Liver (tissue), 9 donors: Measurements from ENCODE around the gene POP4. TPM values are rescaled to one million over a fixed set of nuclear protein-coding genes. Genes with fewer than 3 reads are reported as not detected.

Source experiments
- DNase-seq: peaks from one replicate; pipeline ENCODE4 v3.0.0-alpha.2; 2017; ENCODE audit warnings: low spot score
- H3K27ac ChIP-seq, 2 donors: one replicate each; pipeline ENCODE4 v1.7.0; 2013; ENCODE audit warnings: inconsistent platforms in 2 of 2, low read length in 2 of 2, control low read depth in 1 of 2, low read depth in 1 of 2, mild to moderate bottlenecking in 1 of 2
- H3K27me3 ChIP-seq, 4 donors: one replicate each; pipeline versions ENCODE4 v1.6.1 to v1.7.0; 2013; ENCODE audit warnings: low read length in 3 of 4, inconsistent platforms in 1 of 4, mild to moderate bottlenecking in 1 of 4, moderate library complexity in 1 of 4; ENCODE audit not compliant: control insufficient read depth in 4 of 4, insufficient read depth in 4 of 4
- H3K36me3 ChIP-seq, 4 donors: one replicate each; pipeline versions ENCODE4 v1.6.1 to v1.7.0; 2013; ENCODE audit warnings: low read length in 3 of 4, mild to moderate bottlenecking in 3 of 4, low read depth in 1 of 4, moderate library complexity in 1 of 4; ENCODE audit not compliant: control insufficient read depth in 4 of 4, insufficient read depth in 3 of 4
- H3K4me1 ChIP-seq, 4 donors: one replicate each; pipeline versions ENCODE4 v1.6.1 to v1.7.0; 2013; ENCODE audit warnings: low read length in 3 of 4, mild to moderate bottlenecking in 3 of 4, moderate library complexity in 1 of 4; ENCODE audit not compliant: control insufficient read depth in 4 of 4, insufficient read depth in 4 of 4
- H3K4me3 ChIP-seq, 3 donors: one replicate each; pipeline versions ENCODE4 v1.6.1 to v1.7.0; 2013; ENCODE audit warnings: low read length in 3 of 3, control low read depth in 1 of 3, low read depth in 1 of 3, mild to moderate bottlenecking in 1 of 3
- H3K9ac ChIP-seq, 2 donors: one replicate each; pipeline ENCODE4 v1.7.0; 2013; ENCODE audit warnings: low read length in 2 of 2, mild to moderate bottlenecking in 2 of 2, moderate library complexity in 2 of 2, control low read depth in 1 of 2, low read depth in 1 of 2
- H3K9me3 ChIP-seq, 4 donors: one replicate each; pipeline versions ENCODE4 v1.6.1 to v1.7.0; 2013; ENCODE audit warnings: low read length in 3 of 4; ENCODE audit not compliant: control insufficient read depth in 4 of 4
- EGR1 ChIP-seq, 2 donors: IDR thresholded peaks; 2 replicates each; pipeline ENCODE4 v1.6.1; 2016 to 2018; ENCODE audit warnings: antibody characterized with exemption in 2 of 2, low read depth in 2 of 2
- FOXA1 ChIP-seq: IDR thresholded peaks from 2 replicates; pipeline ENCODE4 v1.6.1; 2016; ENCODE audit warnings: antibody characterized with exemption
- FOXA2 ChIP-seq: IDR thresholded peaks from 2 replicates; pipeline ENCODE4 v1.6.1; 2016; ENCODE audit warnings: antibody characterized with exemption
- GABPA ChIP-seq, 2 donors: IDR thresholded peaks in 1 of 2; conservative IDR thresholded peaks in 1 of 2; 2 replicates each; pipeline ENCODE4 v1.6.1; 2016; ENCODE audit warnings: antibody characterized with exemption in 2 of 2, mild to moderate bottlenecking in 1 of 2, moderate library complexity in 1 of 2
- HNF4A ChIP-seq, 2 donors: conservative IDR thresholded peaks; 2 replicates each; pipeline ENCODE4 v1.6.1; 2016; ENCODE audit warnings: antibody characterized with exemption in 2 of 2, mild to moderate bottlenecking in 2 of 2
- HNF4G ChIP-seq: IDR thresholded peaks from 2 replicates; pipeline ENCODE4 v1.6.1; 2016; ENCODE audit warnings: antibody characterized with exemption
- JUND ChIP-seq, 2 donors: IDR thresholded peaks; 2 replicates each; pipeline ENCODE4 v1.6.1; 2016; ENCODE audit warnings: antibody characterized with exemption in 2 of 2
- NR2F2 ChIP-seq: IDR thresholded peaks from 2 replicates; pipeline ENCODE4 v1.6.1; 2016; ENCODE audit warnings: antibody characterized with exemption
- RAD21 ChIP-seq, 2 donors: IDR thresholded peaks; 2 replicates each; pipeline ENCODE4 v1.6.1; 2016; ENCODE audit warnings: antibody characterized with exemption in 2 of 2, mild to moderate bottlenecking in 2 of 2
- RXRA ChIP-seq, 2 donors: IDR thresholded peaks; 2 replicates each; pipeline ENCODE4 v1.6.1; 2017 to 2018; ENCODE audit warnings: antibody characterized with exemption in 2 of 2, mild to moderate bottlenecking in 1 of 2
- SP1 ChIP-seq: IDR thresholded peaks from 2 replicates; pipeline ENCODE4 v1.6.1; 2018; ENCODE audit warnings: antibody characterized with exemption, mild to moderate bottlenecking
- TAF1 ChIP-seq: conservative IDR thresholded peaks from 2 replicates; pipeline ENCODE4 v1.6.1; 2016; ENCODE audit warnings: antibody characterized with exemption, mild to moderate bottlenecking
- YY1 ChIP-seq: IDR thresholded peaks from 2 replicates; pipeline ENCODE4 v1.6.1; 2016; ENCODE audit warnings: antibody characterized with exemption, mild to moderate bottlenecking
- WGBS: extraction: QIAGEN DNeasy Blood & Tissue Kit; methylation state at CpG from one replicate; pipeline ENCODE4 v1.1.7; 2013; 5-methylcytosine and 5-hydroxymethylcytosine counted together
- polyA plus RNA-seq, 2 donors: library from polyadenylated mRNA; stranded (reverse) in 1 of 2; unstranded in 1 of 2; fragments of 200-250 nt in 1 of 2; fragments of >200 nt in 1 of 2; fragmentation: Nextera tagmentation in 1 of 2; extraction: Ambion mirVana in 1 of 2; gene quantifications; one replicate each; pipeline versions ENCODE4 v1.2.1 to v1.2.3, GENCODE V29; 2013 to 2015
- total RNA-seq, 2 donors: library from RNA; depleted of rRNA; stranded (reverse); fragments of >200 nt; gene quantifications; one replicate each; pipeline ENCODE4 v1.2.3, GENCODE V29; 2014
- TF ChIP-seq, protein P1 (sequence below): IDR thresholded peaks from 2 replicates; pipeline ENCODE4 v1.6.1; 2016; ENCODE audit warnings: antibody characterized with exemption
- TF ChIP-seq, protein P2 (sequence below): fragments of 150-350 bp; IDR thresholded peaks from 2 replicates; pipeline ENCODE4 v1.5.1; 2017; ENCODE audit warnings: improper control_type of control experiment, low read depth, low read length; ENCODE audit not compliant: missing input control
- TF ChIP-seq, protein P3 (sequence below): IDR thresholded peaks from 2 replicates; pipeline ENCODE4 v1.6.1; 2016; ENCODE audit warnings: antibody characterized with exemption, mild to moderate bottlenecking
- TF ChIP-seq, protein P4 (sequence below): IDR thresholded peaks from 2 replicates; pipeline ENCODE4 v1.6.1; 2016; ENCODE audit warnings: antibody characterized with exemption
- TF ChIP-seq, protein P5 (sequence below): IDR thresholded peaks from 2 replicates; pipeline ENCODE4 v1.6.1; 2016; ENCODE audit warnings: antibody characterized with exemption
- donor health status: healthy.
- donor health status: healthy.
- donor health status: healthy.
- donor health status: healthy.
- donor health status: healthy.

The POP4 gene
- total and polyA plus RNA-seq, 4 donors, result 33.7 to 61.6 (median 38.9) TPM

DNA sequence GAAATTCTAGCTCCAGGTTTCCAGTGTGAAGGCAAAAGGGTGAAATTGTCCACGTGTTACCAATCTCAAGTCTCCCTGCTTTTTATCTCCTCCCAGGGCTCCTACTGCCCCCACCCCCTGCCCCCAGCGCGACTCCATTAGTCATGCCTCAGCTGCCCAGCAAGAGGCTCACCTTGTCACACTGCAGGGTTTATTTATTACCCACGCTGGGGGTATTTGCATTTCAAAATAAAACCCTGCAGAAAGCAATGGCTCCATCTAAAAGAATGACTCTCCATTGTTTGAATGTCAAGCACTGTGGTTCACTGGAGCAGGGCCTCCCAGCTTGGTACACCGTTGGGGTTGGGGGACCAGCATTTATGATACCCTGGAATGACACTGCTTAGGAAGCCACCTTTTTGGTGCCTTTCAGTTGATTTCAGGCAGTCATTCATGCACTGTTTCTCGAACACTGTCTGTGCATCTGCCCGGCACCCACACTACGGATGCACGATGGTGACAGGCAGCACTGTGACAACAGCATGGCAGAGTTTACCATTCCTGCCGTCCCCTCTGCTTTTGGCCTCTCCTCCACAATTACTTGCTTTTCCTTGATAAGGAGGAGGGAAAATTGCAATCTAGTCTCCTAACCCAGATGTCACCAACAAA lies 9.9 kb upstream of the POP4 start (continued):
- TF ChIP-seq, protein P1, sequence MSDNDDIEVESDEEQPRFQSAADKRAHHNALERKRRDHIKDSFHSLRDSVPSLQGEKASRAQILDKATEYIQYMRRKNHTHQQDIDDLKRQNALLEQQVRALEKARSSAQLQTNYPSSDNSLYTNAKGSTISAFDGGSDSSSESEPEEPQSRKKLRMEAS, result no peak
- TF ChIP-seq TAF1 (no peak), FOXA2 (no peak), JUND (IDR thresholded peaks at IDR 0.05) (no peak)

DNA sequence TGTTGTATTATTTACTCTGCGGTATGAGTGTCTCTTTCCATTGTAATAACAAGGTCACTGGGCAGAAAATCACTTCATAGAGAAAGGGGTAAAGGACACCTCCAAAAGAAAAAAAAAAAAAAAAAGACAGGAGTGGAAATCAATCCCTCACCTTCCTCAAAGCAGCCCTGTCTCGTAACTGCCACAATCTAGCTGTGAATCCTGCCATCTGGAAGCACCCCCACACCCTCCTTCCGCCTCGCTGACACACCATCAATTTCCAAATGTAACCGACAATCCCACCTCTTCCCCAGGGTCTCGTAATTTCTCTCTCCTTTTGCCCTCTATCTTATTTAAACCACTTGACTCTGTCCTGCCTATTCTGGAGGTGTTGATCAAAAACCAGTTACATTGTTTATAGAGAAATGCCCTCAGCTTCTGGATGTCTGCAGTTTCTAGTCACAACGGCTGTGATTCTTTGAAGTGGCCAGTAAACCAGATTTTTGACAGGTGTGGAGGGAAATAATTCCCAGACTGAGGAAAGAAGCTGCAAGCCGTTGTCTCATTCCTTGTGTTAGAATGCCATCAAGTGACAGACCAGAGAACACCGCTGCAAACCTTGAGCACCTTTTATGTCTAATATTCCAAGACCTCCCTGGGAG lies 9.1 kb upstream of the POP4 start:
- H3K4me3 ChIP-seq, result no peak overlapping the region
- DNase-seq, result no peak
- no peaks in the 10 kb centered on the region for H3K9me3 ChIP-seq
- H3K4me1 ChIP-seq, result no peaks in the 10 kb centered on the region
- WGBS, result 39% methylated on average over 9 of the region's 9 CpGs
- H3K27ac ChIP-seq, result no peak overlapping the region
- H3K27me3 ChIP-seq, result peaks cover 0 to 6% (median 2%) of the 10 kb centered on the region in 4 donors
- no peak overlapping the region for H3K9ac ChIP-seq
- no peaks in the 10 kb centered on the region for H3K36me3 ChIP-seq
- TF ChIP-seq HNF4A (conservative IDR thresholded peaks at IDR 0.05) (no peak), HNF4G (no peak), RAD21 (IDR thresholded peaks at IDR 0.05) (peak in 1 of 2 donors; percentile 37)

DNA sequence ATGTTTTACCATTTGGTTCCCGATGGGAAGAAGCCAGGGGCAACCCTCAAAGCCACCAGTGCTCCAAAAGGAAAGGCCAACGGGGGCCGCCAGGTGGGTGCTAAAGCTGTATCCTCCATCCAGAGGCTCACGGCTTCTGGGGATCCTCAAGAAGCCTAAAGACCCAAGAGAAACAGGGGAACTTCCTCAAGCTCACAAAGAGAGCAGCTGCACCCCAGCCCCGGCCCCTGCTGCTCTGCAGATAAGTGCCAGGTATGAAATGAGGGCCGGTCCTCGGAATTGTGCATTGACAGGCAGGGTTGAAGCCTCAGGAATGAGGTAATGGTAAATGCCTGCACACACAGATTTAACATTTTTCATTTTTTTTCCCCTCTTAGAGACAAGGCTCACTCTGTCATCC lies 8.0 kb upstream of the POP4 start:
- Histone ChIP-seq H3K9me3 (no peaks in the 10 kb centered on the region), H3K27ac (no peak overlapping the region), H3K4me1 (no peaks in the 10 kb centered on the region), H3K4me3 (no peak overlapping the region), H3K36me3 (no peaks in the 10 kb centered on the region), H3K9ac (no peak overlapping the region), H3K27me3 (peaks cover 0 to 6% (median 2%) of the 10 kb centered on the region in 4 donors)
- WGBS, result 63% methylated on average over 7 of the region's 7 CpGs
- no peak for TF ChIP-seq HNF4G
- no peak for TF ChIP-seq NR2F2
- no peak for TF ChIP-seq HNF4A (conservative IDR thresholded peaks at IDR 0.05)
- TF ChIP-seq, protein P2, sequence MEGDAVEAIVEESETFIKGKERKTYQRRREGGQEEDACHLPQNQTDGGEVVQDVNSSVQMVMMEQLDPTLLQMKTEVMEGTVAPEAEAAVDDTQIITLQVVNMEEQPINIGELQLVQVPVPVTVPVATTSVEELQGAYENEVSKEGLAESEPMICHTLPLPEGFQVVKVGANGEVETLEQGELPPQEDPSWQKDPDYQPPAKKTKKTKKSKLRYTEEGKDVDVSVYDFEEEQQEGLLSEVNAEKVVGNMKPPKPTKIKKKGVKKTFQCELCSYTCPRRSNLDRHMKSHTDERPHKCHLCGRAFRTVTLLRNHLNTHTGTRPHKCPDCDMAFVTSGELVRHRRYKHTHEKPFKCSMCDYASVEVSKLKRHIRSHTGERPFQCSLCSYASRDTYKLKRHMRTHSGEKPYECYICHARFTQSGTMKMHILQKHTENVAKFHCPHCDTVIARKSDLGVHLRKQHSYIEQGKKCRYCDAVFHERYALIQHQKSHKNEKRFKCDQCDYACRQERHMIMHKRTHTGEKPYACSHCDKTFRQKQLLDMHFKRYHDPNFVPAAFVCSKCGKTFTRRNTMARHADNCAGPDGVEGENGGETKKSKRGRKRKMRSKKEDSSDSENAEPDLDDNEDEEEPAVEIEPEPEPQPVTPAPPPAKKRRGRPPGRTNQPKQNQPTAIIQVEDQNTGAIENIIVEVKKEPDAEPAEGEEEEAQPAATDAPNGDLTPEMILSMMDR, result no peak
- TF ChIP-seq FOXA1, result no peak
- TF ChIP-seq, protein P3, sequence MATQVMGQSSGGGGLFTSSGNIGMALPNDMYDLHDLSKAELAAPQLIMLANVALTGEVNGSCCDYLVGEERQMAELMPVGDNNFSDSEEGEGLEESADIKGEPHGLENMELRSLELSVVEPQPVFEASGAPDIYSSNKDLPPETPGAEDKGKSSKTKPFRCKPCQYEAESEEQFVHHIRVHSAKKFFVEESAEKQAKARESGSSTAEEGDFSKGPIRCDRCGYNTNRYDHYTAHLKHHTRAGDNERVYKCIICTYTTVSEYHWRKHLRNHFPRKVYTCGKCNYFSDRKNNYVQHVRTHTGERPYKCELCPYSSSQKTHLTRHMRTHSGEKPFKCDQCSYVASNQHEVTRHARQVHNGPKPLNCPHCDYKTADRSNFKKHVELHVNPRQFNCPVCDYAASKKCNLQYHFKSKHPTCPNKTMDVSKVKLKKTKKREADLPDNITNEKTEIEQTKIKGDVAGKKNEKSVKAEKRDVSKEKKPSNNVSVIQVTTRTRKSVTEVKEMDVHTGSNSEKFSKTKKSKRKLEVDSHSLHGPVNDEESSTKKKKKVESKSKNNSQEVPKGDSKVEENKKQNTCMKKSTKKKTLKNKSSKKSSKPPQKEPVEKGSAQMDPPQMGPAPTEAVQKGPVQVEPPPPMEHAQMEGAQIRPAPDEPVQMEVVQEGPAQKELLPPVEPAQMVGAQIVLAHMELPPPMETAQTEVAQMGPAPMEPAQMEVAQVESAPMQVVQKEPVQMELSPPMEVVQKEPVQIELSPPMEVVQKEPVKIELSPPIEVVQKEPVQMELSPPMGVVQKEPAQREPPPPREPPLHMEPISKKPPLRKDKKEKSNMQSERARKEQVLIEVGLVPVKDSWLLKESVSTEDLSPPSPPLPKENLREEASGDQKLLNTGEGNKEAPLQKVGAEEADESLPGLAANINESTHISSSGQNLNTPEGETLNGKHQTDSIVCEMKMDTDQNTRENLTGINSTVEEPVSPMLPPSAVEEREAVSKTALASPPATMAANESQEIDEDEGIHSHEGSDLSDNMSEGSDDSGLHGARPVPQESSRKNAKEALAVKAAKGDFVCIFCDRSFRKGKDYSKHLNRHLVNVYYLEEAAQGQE, result no peak
- no peak for TF ChIP-seq GABPA (IDR thresholded peaks at IDR 0.05 in 1 of 2, conservative IDR thresholded peaks at IDR 0.05 in 1 of 2)
- TF ChIP-seq, protein P4, sequence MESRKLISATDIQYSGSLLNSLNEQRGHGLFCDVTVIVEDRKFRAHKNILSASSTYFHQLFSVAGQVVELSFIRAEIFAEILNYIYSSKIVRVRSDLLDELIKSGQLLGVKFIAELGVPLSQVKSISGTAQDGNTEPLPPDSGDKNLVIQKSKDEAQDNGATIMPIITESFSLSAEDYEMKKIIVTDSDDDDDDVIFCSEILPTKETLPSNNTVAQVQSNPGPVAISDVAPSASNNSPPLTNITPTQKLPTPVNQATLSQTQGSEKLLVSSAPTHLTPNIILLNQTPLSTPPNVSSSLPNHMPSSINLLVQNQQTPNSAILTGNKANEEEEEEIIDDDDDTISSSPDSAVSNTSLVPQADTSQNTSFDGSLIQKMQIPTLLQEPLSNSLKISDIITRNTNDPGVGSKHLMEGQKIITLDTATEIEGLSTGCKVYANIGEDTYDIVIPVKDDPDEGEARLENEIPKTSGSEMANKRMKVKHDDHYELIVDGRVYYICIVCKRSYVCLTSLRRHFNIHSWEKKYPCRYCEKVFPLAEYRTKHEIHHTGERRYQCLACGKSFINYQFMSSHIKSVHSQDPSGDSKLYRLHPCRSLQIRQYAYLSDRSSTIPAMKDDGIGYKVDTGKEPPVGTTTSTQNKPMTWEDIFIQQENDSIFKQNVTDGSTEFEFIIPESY, result no peak
- TF ChIP-seq, protein P5, sequence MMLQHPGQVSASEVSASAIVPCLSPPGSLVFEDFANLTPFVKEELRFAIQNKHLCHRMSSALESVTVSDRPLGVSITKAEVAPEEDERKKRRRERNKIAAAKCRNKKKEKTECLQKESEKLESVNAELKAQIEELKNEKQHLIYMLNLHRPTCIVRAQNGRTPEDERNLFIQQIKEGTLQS, result no peak
- no peak for TF ChIP-seq YY1
- TF ChIP-seq, protein P1, result no peak
- no peak for TF ChIP-seq RXRA (IDR thresholded peaks at IDR 0.05)
- TF ChIP-seq RAD21 (IDR thresholded peaks at IDR 0.05), result no peak
- TF ChIP-seq TAF1, result no peak
- TF ChIP-seq EGR1 (IDR thresholded peaks at IDR 0.05; ENCODE audit: low read depth in 2 of 2), result no peak
- TF ChIP-seq SP1, result no peak
- TF ChIP-seq JUND (IDR thresholded peaks at IDR 0.05), result no peak
- TF ChIP-seq FOXA2, result no peak
- DNase-seq, result no peak
